Jurkat, Clone E6-1 (cell line): Measurements from ENCODE around the gene TXLNA.

Source experiments
- DNase-seq: peaks from one replicate; pipeline ENCODE4 v3.0.0-alpha.2; 2011; ENCODE audit warnings: low read depth, low spot score
- H3K4me3 ChIP-seq: 2 replicates; pipeline ENCODE4 v1.5.1; 2011; ENCODE audit warnings: mild to moderate bottlenecking, low read length, control low read depth, moderate library complexity

The TXLNA gene

GRCh38 chr1:32239790-32240139, 60.3 kb downstream of the TXLNA start:
- DNase-seq, result no peak
- H3K4me3 ChIP-seq, result peak overlapping the region; percentile 48; the same call in 1 of the 2 replicates

- H3K4me3 ChIP-seq, result peak overlapping the region; percentile 48
- no peak for DNase-seq
Measured at GRCh38 chr1:32240140-32240951, 60.9 kb downstream of the TXLNA start.

DNA sequence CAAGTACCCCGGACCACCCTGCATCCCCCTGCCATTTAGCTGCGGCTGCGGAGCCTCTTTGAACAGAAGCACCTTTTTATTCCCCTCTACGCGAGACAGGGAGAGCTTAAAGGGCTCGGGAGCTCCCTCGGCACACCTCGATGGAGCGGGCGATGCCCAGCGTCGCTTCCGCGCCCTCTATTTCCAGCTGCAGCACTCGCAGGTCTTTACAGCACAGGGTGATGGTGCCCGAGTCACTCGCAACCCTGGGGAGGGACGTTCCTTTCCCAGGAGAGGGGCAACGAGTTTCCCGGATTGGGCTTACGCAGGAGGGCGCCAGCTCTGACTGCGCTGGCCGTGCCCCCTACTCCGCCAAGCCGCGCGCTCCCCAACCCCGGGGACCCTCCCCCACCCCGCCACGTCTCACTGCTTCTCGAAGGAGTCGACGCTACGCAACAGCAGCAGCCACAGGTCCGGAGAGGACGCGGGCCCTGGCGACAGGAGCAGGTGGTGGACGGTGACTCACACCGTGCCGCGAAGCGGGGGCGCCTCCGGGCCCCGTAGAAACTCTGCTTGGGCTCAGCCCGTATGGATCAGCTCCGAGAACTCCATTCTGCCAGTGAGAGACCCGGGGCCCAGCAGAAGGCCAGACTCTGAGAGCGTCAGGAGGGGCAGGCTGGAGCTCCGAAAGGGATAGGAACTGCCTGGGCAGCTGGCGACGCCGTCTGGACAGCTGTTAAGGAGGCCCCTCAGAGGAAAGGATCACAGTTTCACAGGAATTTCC, 61.7 kb downstream of the TXLNA start:
- H3K4me3 ChIP-seq, result no peak overlapping the region; the same call in 1 of the 2 replicates

DNA sequence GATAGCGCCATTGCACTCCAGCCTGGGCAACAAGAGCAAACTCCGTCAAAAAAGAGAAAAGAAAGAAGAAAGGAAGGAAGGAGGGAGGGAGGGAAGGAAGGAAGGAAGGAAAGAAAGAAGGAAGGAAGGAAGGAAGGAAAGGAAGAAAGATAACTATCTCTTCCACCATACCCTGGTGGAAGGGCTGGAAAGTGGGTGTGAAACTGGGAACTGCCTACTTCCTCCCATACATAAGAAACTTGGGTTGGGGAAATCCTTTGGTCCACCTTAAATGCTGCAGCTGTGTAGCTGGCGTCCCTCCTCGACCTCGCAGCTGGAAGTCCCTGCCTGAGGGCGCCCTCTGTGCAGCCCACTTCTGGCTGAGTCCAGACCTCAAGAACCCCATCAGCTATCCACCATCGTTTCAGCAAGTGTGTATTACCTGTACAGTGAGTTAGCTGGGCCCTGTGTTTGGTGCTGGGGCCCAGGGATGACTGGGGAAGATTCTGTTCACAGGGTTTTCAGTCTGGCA, 62.9 kb downstream of the TXLNA start:
- no peak for DNase-seq
- H3K4me3 ChIP-seq, result no peak overlapping the region

More for the DNA sequence above, 61.7 kb downstream of the TXLNA start:
- no peak for DNase-seq

- H3K4me3 ChIP-seq, result peak within 1 kb of the TSS; percentile 43
- DNase-seq, result no peak
Measured at GRCh38 chr1:32246888-32247273, 67.4 kb downstream of the TXLNA start, which contains the start of gene FAM167B. TSS of gene FAM167B (plus strand) at chr1:32247222. CDS start at chr1:32247422, 200 bp downstream.

DNA sequence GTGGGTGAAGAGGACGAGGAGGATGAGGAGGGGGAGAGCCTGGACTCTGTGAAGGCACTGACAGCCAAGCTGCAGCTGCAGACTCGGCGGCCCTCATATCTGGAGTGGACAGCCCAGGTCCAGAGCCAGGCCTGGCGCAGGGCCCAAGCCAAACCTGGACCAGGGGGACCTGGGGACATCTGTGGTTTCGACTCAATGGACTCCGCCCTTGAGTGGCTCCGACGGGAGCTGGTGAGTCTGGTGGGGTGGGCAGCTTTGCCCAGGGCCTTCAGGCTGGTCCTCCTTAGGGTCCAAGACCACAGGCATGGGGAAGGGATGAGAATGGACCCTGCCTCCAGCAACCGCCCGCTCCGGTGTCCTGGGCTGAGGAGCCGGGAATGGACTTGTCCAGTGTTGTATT, 68.0 kb downstream of the TXLNA start:
- no peak for DNase-seq
- no peak overlapping the region for H3K4me3 ChIP-seq
